Caco-2 (cell line): Measurements from ENCODE around the gene PCTP. TPM values are rescaled to one million over a fixed set of nuclear protein-coding genes. Genes with fewer than 3 reads are reported as not detected.

Source experiments
- BruUV-seq: library from RNA; stranded (reverse); fragments of 400-500 nt; replicated peaks from 2 replicates; lab custom pipeline; 2021; lab: Mats Ljungman, UMichigan
- CTCF ChIA-PET: fragments of 300-600 bp; sonication (Branson Sonifier 250); formaldehyde crosslinking; loops from one replicate; lab custom pipeline; 2022; ENCODE audit warnings: antibody characterized with exemption; lab: Charles Lee
- POLR2A ChIA-PET: fragments of 300-600 bp; sonication (Branson Sonifier 250); formaldehyde crosslinking; loops from one replicate; lab custom pipeline; 2022; ENCODE audit warnings: antibody characterized with exemption; lab: Charles Lee
- DNase-seq, 2 experiments: peaks; one replicate each; pipeline versions ENCODE4 v3.0.0 to v3.0.0-alpha.2; 2020 to 2022
- H3K27me3 ChIP-seq: replicated peaks from 2 replicates; pipeline ENCODE4 v1.6.0; 2011; ENCODE audit warnings: low read length; ENCODE audit not compliant: control insufficient read depth, insufficient read depth
- H3K36me3 ChIP-seq: 2 replicates; pipeline ENCODE4 v1.5.1; 2011; ENCODE audit warnings: low read length; ENCODE audit not compliant: control insufficient read depth, insufficient read depth
- H3K4me1 ChIP-seq: fragments of 250-450 bp; sonication (Bioruptor Pico); 2 replicates; pipeline ENCODE4 v1.5.1; 2020; ENCODE audit warnings: mild to moderate bottlenecking
- H3K4me3 ChIP-seq: 2 replicates; pipeline ENCODE4 v1.5.1; 2011; ENCODE audit warnings: low read depth, mild to moderate bottlenecking, control low read depth, low read length
- H3K9me3 ChIP-seq: fragments of 250-450 bp; sonication (Bioruptor Pico); 2 replicates; pipeline ENCODE4 v1.5.1; 2020; ENCODE audit warnings: mild to moderate bottlenecking, moderate library complexity
- H3K27ac Mint-ChIP-seq: one replicate; pipeline ENCODE4 v1.8.0; 2022; ENCODE audit warnings: mixed read lengths; ENCODE audit not compliant: unreplicated experiment
- H3K27me3 Mint-ChIP-seq: one replicate; pipeline ENCODE4 v1.8.0; 2022; ENCODE audit warnings: mixed read lengths; ENCODE audit not compliant: insufficient read depth, unreplicated experiment
- H3K36me3 Mint-ChIP-seq: one replicate; pipeline ENCODE4 v1.8.0; 2022; ENCODE audit warnings: mild to moderate bottlenecking, mixed read lengths; ENCODE audit not compliant: insufficient read depth, unreplicated experiment
- H3K4me1 Mint-ChIP-seq: one replicate; pipeline ENCODE4 v1.8.0; 2022; ENCODE audit warnings: low read depth, mixed read lengths; ENCODE audit not compliant: unreplicated experiment
- H3K4me3 Mint-ChIP-seq: one replicate; pipeline ENCODE4 v1.8.0; 2022; ENCODE audit warnings: mild to moderate bottlenecking, moderate library complexity, mixed read lengths; ENCODE audit not compliant: unreplicated experiment
- H3K9me3 Mint-ChIP-seq: one replicate; pipeline ENCODE4 v1.8.0; 2022; ENCODE audit warnings: mixed read lengths; ENCODE audit not compliant: unreplicated experiment
- CTCF ChIP-seq, 2 experiments: fragments of 200-600 bp in 1 of 2; IDR thresholded peaks; 1 replicate in 1 of 2; 2 replicates in 1 of 2; pipeline versions ENCODE4 v1.5.1 to v1.8.0; 2011 to 2022; ENCODE audit warnings: antibody characterized with exemption in 1 of 2, control low read depth in 1 of 2, inconsistent platforms in 1 of 2, low read depth in 1 of 2, low read length in 1 of 2, mild to moderate bottlenecking in 1 of 2, moderate library complexity in 1 of 2; ENCODE audit not compliant: insufficient read depth in 1 of 2, severe bottlenecking in 1 of 2, unreplicated experiment in 1 of 2
- intact Hi-C: fragments of 100-400 bp; cut with micrococcal nuclease; formaldehyde crosslinking; loops from one replicate; pipeline ENCODE4 v1.10.0; 2022; ENCODE audit not compliant: unreplicated experiment
- total RNA-seq: library from RNA; stranded (reverse); gene quantifications from 2 replicates; pipeline ENCODE4 v1.2.3, GENCODE V29; 2022

Gene PCTP
- total RNA-seq, 1 experiment from 2014 or later: 16.7 TPM

GRCh38 chr17:55709440-55709839 lies 41.4 kb upstream of the PCTP start:
- Mint-ChIP-seq H3K27ac (no peak overlapping the region), H3K4me3 (no peak overlapping the region), H3K9me3 (no peaks in the 10 kb centered on the region), H3K4me1 (no peaks in the 10 kb centered on the region), H3K36me3 (no peaks in the 10 kb centered on the region), H3K27me3 (peaks cover 19% of the 10 kb centered on the region)
- H3K4me3 ChIP-seq: no peak overlapping the region
- intact Hi-C loops: no loop called here
- no peak for DNase-seq
- H3K36me3 ChIP-seq: no peaks in the 10 kb centered on the region
- TF ChIP-seq CTCF (IDR thresholded peaks at IDR 0.05; ENCODE audit: insufficient read depth in 1 of 2, low read depth in 1 of 2, low read length in 1 of 2, severe bottlenecking in 1 of 2, unreplicated experiment in 1 of 2): no peak
- BruUV-seq: no TSS peak
- ChIA-PET POLR2A (no interaction called here), CTCF (interaction anchor here (0.7 kb wide), 1 partner anchor 9 kb away, joined by 4 read pairs; no protein-coding TSS in a partner anchor)
- no peaks in the 10 kb centered on the region for H3K4me1 ChIP-seq
- no peaks in the 10 kb centered on the region for H3K27me3 ChIP-seq
- H3K9me3 ChIP-seq: no peaks in the 10 kb centered on the region

GRCh38 chr17:55709984-55710383 lies 40.9 kb upstream of the PCTP start:
- intact Hi-C loops: no loop called here
- no peak overlapping the region for H3K4me3 Mint-ChIP-seq
- no peaks in the 10 kb centered on the region for H3K9me3 Mint-ChIP-seq
- peaks cover 21% of the 10 kb centered on the region for H3K27me3 Mint-ChIP-seq
- no peaks in the 10 kb centered on the region for H3K4me1 ChIP-seq
- H3K27me3 ChIP-seq: no peaks in the 10 kb centered on the region
- no peaks in the 10 kb centered on the region for H3K36me3 Mint-ChIP-seq
- ChIA-PET CTCF (interaction anchor here (0.7 kb wide), 1 partner anchor 8 kb away, joined by 4 read pairs; no protein-coding TSS in a partner anchor), POLR2A (no interaction called here)
- H3K4me3 ChIP-seq: no peak overlapping the region
- TF ChIP-seq CTCF (IDR thresholded peaks at IDR 0.05; ENCODE audit: insufficient read depth in 1 of 2, low read depth in 1 of 2, low read length in 1 of 2, severe bottlenecking in 1 of 2, unreplicated experiment in 1 of 2): no peak
- no TSS peak for BruUV-seq
- H3K4me1 Mint-ChIP-seq: no peaks in the 10 kb centered on the region
- H3K36me3 ChIP-seq: no peaks in the 10 kb centered on the region
- DNase-seq: no peak
- H3K27ac Mint-ChIP-seq: no peak overlapping the region
- no peaks in the 10 kb centered on the region for H3K9me3 ChIP-seq

- no peak overlapping the region for H3K4me3 ChIP-seq
- DNase-seq: no peak
- ChIA-PET POLR2A (no interaction called here), CTCF (interaction anchor here (0.6 kb wide), 2 partner anchors 18 to 376 kb away, joined by 4 to 5 read pairs; no protein-coding TSS in a partner anchor)
- BruUV-seq: no TSS peak
- Mint-ChIP-seq H3K27me3 (peaks cover 21% of the 10 kb centered on the region), H3K9me3 (no peaks in the 10 kb centered on the region), H3K27ac (no peak overlapping the region), H3K4me1 (no peaks in the 10 kb centered on the region), H3K36me3 (no peaks in the 10 kb centered on the region), H3K4me3 (no peak overlapping the region)
- no peaks in the 10 kb centered on the region for H3K9me3 ChIP-seq
- H3K4me1 ChIP-seq: no peaks in the 10 kb centered on the region
- TF ChIP-seq CTCF (IDR thresholded peaks at IDR 0.05; ENCODE audit: insufficient read depth in 1 of 2, low read depth in 1 of 2, low read length in 1 of 2, severe bottlenecking in 1 of 2, unreplicated experiment in 1 of 2): no peak
- no peaks in the 10 kb centered on the region for H3K27me3 ChIP-seq
- intact Hi-C loops: no loop called here
- no peaks in the 10 kb centered on the region for H3K36me3 ChIP-seq
Observed at GRCh38 chr17:55710410-55710809, 40.4 kb upstream of the PCTP start.
